Nephron (organoid): ENCODE measurements around the gene LAMA2.

Source experiments
- H3K27ac Mint-ChIP-seq, 3 experiments: 2 replicates each; pipeline ENCODE4 v1.8.0; 2020; ENCODE audit warnings: mixed read lengths in 3 of 3, mild to moderate bottlenecking in 2 of 3, moderate library complexity in 1 of 3
- H3K27me3 Mint-ChIP-seq: 2 replicates; pipeline ENCODE4 v1.8.0; 2021; ENCODE audit warnings: low read depth, mild to moderate bottlenecking, moderate library complexity, mixed read lengths
- H3K36me3 Mint-ChIP-seq: 2 replicates; pipeline ENCODE4 v1.8.0; 2020; ENCODE audit warnings: low read depth, mixed read lengths
- H3K4me1 Mint-ChIP-seq: 2 replicates; pipeline ENCODE4 v1.8.0; 2020; ENCODE audit warnings: mixed read lengths
- H3K4me3 Mint-ChIP-seq, 3 experiments: 2 replicates each; pipeline ENCODE4 v1.8.0; 2020; ENCODE audit warnings: mild to moderate bottlenecking in 3 of 3, mixed read lengths in 3 of 3, moderate library complexity in 2 of 3
- H3K9me3 Mint-ChIP-seq: 2 replicates; pipeline ENCODE4 v1.8.0; 2020; ENCODE audit warnings: mixed read lengths
- CTCF ChIP-seq, 3 experiments: fragments of 200-600 bp; sonication (generic); IDR thresholded peaks; one replicate each; pipeline ENCODE4 v1.5.0; 2021; ENCODE audit warnings: antibody characterized with exemption in 3 of 3; ENCODE audit not compliant: unreplicated experiment in 3 of 3

Gene LAMA2

GRCh38 chr6:129104560-129104959 is 221.6 kb downstream of the LAMA2 start:
- Mint-ChIP-seq H3K27me3 (no peaks in the 10 kb centered on the region), H3K36me3 (peaks cover under 1% of the 10 kb centered on the region), H3K9me3 (no peaks in the 10 kb centered on the region), H3K4me3 (no peak overlapping the region), H3K27ac (peak overlapping the region in 2 of 3 experiments; percentile 17 to 25), H3K4me1 (peaks cover 39% of the 10 kb centered on the region)
- no peak for TF ChIP-seq CTCF (IDR thresholded peaks at IDR 0.05; ENCODE audit: unreplicated experiment in 3 of 3)

- TF ChIP-seq CTCF (IDR thresholded peaks at IDR 0.05; ENCODE audit: unreplicated experiment in 3 of 3) = no peak
- Mint-ChIP-seq H3K4me3 (no peak overlapping the region), H3K27ac (peak overlapping the region in 2 of 3 experiments; percentile 17 to 25), H3K36me3 (no peaks in the 10 kb centered on the region), H3K9me3 (no peaks in the 10 kb centered on the region), H3K4me1 (peaks cover 39% of the 10 kb centered on the region), H3K27me3 (no peaks in the 10 kb centered on the region)
Measured at GRCh38 chr6:129105035-129105434, 222.1 kb downstream of the LAMA2 start.

GRCh38 chr6:129105793-129106192 is 222.9 kb downstream of the LAMA2 start:
- Mint-ChIP-seq H3K4me1 (peaks cover 39% of the 10 kb centered on the region), H3K27ac (peak overlapping the region in 1 of 3 experiments; percentile 25), H3K27me3 (no peaks in the 10 kb centered on the region), H3K36me3 (no peaks in the 10 kb centered on the region), H3K4me3 (no peak overlapping the region), H3K9me3 (no peaks in the 10 kb centered on the region)
- TF ChIP-seq CTCF (IDR thresholded peaks at IDR 0.05; ENCODE audit: unreplicated experiment in 3 of 3) = no peak

GRCh38 chr6:129108337-129108736 is 225.4 kb downstream of the LAMA2 start:
- TF ChIP-seq CTCF (IDR thresholded peaks at IDR 0.05; ENCODE audit: unreplicated experiment in 3 of 3) = no peak
- Mint-ChIP-seq H3K27me3 (no peaks in the 10 kb centered on the region), H3K9me3 (no peaks in the 10 kb centered on the region)

GRCh38 chr6:129110690-129111343 is 227.9 kb downstream of the LAMA2 start:
- Mint-ChIP-seq H3K4me3 (no peak overlapping the region), H3K9me3 (no peaks in the 10 kb centered on the region), H3K36me3 (no peaks in the 10 kb centered on the region), H3K4me1 (peaks cover 35% of the 10 kb centered on the region), H3K27ac (no peak overlapping the region), H3K27me3 (no peaks in the 10 kb centered on the region)
- no peak for TF ChIP-seq CTCF (IDR thresholded peaks at IDR 0.05; ENCODE audit: unreplicated experiment in 3 of 3)

More at GRCh38 chr6:129108337-129108736, 225.4 kb downstream of the LAMA2 start:
- H3K4me3 Mint-ChIP-seq = no peak overlapping the region
- H3K36me3 Mint-ChIP-seq = no peaks in the 10 kb centered on the region
- H3K4me1 Mint-ChIP-seq = peaks cover 33% of the 10 kb centered on the region
- no peak overlapping the region for H3K27ac Mint-ChIP-seq

- no peaks in the 10 kb centered on the region for H3K27me3 Mint-ChIP-seq
- no peak overlapping the region for H3K4me3 Mint-ChIP-seq
- no peak for TF ChIP-seq CTCF (IDR thresholded peaks at IDR 0.05; ENCODE audit: unreplicated experiment in 3 of 3)
- no peaks in the 10 kb centered on the region for H3K36me3 Mint-ChIP-seq
- H3K9me3 Mint-ChIP-seq = no peaks in the 10 kb centered on the region
- H3K4me1 Mint-ChIP-seq = peaks cover 32% of the 10 kb centered on the region
- no peak overlapping the region for H3K27ac Mint-ChIP-seq
Measured at GRCh38 chr6:129111346-129111745, 228.4 kb downstream of the LAMA2 start.
